Fibroblast of villous mesenchyme (primary cell): ENCODE data around the gene NGEF. TPM values are rescaled to one million over a fixed set of nuclear protein-coding genes. Genes with fewer than 3 reads are reported as not detected.
A peak's percentile ranks its signal among the peaks of the same experiment; 100 is the strongest.

ENCODE experiments used
- DNase-seq: peaks from one replicate; pipeline ENCODE4 v3.0.0-alpha.2; 2010; ENCODE audit warnings: low read depth
- H3K4me3 ChIP-seq: 2 replicates; pipeline ENCODE4 v1.5.1; 2011; ENCODE audit warnings: low read depth, mild to moderate bottlenecking, low read length
- total RNA-seq: library from RNA; depleted of rRNA; stranded (reverse); fragments of >200 nt; gene quantifications from 2 replicates; pipeline ENCODE4 v1.2.3, GENCODE V29; 2012
- TF ChIP-seq, protein P1 (sequence below): IDR thresholded peaks from 2 replicates; pipeline ENCODE4 v1.5.1; 2012; ENCODE audit warnings: low read depth, mild to moderate bottlenecking, low read length; ENCODE audit not compliant: insufficient read depth

NGEF gene, protein sequence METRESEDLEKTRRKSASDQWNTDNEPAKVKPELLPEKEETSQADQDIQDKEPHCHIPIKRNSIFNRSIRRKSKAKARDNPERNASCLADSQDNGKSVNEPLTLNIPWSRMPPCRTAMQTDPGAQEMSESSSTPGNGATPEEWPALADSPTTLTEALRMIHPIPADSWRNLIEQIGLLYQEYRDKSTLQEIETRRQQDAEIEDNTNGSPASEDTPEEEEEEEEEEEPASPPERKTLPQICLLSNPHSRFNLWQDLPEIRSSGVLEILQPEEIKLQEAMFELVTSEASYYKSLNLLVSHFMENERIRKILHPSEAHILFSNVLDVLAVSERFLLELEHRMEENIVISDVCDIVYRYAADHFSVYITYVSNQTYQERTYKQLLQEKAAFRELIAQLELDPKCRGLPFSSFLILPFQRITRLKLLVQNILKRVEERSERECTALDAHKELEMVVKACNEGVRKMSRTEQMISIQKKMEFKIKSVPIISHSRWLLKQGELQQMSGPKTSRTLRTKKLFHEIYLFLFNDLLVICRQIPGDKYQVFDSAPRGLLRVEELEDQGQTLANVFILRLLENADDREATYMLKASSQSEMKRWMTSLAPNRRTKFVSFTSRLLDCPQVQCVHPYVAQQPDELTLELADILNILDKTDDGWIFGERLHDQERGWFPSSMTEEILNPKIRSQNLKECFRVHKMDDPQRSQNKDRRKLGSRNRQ
- total RNA-seq, result under 0.01 and 0.86 TPM in 2 replicates

DNA sequence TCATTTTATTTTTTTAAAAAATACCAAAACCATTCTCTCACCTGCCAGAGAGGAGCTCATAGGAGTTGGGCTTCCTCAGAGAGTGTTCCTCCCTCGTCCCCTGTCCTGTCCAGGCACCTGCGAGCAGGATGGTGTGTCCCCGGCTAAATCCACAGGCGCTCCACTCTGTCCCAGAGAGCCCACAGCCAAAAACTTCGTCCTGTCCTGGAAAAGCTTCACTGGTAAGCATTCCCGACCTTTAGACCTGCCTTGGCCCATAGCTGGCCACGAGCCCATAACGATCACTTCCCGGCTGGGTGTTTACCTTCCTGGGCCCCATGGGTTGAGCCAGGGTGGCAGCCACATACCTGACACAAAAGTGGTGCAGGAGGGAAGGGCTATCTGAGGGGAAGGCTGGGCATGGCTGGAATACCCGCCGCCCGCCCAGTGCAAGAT lies at the start of gene NGEF:
NGEF (minus strand) TSS at position 230 of the 435 bp plus-strand sequence. CDS start 38,366 bp downstream, outside the sequence.
- no peak within 1 kb of the TSS for H3K4me3 ChIP-seq
- no peak for DNase-seq
- TF ChIP-seq, protein P1, sequence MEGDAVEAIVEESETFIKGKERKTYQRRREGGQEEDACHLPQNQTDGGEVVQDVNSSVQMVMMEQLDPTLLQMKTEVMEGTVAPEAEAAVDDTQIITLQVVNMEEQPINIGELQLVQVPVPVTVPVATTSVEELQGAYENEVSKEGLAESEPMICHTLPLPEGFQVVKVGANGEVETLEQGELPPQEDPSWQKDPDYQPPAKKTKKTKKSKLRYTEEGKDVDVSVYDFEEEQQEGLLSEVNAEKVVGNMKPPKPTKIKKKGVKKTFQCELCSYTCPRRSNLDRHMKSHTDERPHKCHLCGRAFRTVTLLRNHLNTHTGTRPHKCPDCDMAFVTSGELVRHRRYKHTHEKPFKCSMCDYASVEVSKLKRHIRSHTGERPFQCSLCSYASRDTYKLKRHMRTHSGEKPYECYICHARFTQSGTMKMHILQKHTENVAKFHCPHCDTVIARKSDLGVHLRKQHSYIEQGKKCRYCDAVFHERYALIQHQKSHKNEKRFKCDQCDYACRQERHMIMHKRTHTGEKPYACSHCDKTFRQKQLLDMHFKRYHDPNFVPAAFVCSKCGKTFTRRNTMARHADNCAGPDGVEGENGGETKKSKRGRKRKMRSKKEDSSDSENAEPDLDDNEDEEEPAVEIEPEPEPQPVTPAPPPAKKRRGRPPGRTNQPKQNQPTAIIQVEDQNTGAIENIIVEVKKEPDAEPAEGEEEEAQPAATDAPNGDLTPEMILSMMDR, result no peak

- H3K4me3 ChIP-seq, result no peak overlapping the region
- TF ChIP-seq, protein P1, result no peak
Observed at GRCh38 chr2:233062451-233062850, 49.4 kb upstream of the NGEF start.

GRCh38 chr2:233061591-233062450 lies 48.8 kb upstream of the NGEF start:
- H3K4me3 ChIP-seq, result no peak overlapping the region
- peak; percentile 40 for DNase-seq
- TF ChIP-seq, protein P1, result peak; percentile 19

More at GRCh38 chr2:233062451-233062850, 49.4 kb upstream of the NGEF start:
- DNase-seq, result no peak

- H3K4me3 ChIP-seq, result no peak overlapping the region
- DNase-seq, result no peak
- TF ChIP-seq, protein P1, result no peak
Observed at GRCh38 chr2:233060980-233061590, 48.0 kb upstream of the NGEF start.

- DNase-seq, result no peak
- TF ChIP-seq, protein P1, result no peak
- no peak overlapping the region for H3K4me3 ChIP-seq
Observed at GRCh38 chr2:233060501-233060979, 47.5 kb upstream of the NGEF start.
